GM19043 (cell line): ENCODE data around the gene HSPA1A.
"Not testable (repeated sequence)": the region's sequence is repeated elsewhere in the genome, so short reads cannot be mapped to it uniquely, and the experiment has no call there.

ENCODE experiments used
- ATAC-seq: cut with Tn5 transposase; IDR thresholded peaks from one replicate; pipeline ENCODE4 v1.9.1; 2021; ENCODE audit warnings: low read depth; ENCODE audit not compliant: unreplicated experiment

The HSPA1A gene

DNA sequence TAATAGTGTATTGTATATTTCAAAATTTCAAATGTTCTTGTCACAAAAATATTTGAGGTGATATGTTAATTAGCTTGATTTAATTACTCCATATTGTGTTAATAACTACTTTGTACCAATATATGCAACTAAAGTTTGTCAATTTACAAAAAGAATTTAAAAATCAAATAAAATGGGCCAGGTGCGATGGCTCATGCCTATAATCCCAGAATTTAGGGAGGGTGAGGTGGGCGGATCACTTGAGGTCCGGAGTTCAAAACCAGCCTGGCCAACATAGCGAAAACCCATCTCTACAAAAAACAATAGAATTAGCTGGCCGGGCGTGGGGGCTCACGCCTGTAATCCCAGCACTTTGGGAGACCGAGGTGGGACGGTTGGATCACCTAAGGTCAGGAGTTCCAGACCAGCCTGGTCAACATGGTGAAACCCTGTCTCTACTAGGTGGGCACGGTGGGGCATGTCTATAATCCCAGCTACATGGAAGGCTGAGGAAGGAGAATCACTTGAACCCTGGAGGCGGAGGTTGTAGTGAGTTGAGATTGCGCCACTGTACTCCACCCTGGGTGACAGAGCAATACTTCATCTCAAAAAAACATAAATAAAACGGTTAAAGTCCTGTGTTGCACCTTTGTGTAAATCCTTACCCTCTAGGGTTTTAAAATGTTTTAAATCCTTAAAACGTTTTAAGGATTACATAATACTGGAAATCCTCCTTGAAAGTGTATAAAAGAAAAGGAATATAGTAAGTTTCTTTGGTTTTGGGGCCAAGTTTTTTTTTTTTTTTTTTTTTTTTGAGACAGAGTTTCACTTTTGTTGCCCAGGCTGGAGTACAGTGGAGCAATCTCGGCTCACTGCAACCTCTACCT is 16.2 kb downstream of the HSPA1A start:
- no peak for ATAC-seq

DNA sequence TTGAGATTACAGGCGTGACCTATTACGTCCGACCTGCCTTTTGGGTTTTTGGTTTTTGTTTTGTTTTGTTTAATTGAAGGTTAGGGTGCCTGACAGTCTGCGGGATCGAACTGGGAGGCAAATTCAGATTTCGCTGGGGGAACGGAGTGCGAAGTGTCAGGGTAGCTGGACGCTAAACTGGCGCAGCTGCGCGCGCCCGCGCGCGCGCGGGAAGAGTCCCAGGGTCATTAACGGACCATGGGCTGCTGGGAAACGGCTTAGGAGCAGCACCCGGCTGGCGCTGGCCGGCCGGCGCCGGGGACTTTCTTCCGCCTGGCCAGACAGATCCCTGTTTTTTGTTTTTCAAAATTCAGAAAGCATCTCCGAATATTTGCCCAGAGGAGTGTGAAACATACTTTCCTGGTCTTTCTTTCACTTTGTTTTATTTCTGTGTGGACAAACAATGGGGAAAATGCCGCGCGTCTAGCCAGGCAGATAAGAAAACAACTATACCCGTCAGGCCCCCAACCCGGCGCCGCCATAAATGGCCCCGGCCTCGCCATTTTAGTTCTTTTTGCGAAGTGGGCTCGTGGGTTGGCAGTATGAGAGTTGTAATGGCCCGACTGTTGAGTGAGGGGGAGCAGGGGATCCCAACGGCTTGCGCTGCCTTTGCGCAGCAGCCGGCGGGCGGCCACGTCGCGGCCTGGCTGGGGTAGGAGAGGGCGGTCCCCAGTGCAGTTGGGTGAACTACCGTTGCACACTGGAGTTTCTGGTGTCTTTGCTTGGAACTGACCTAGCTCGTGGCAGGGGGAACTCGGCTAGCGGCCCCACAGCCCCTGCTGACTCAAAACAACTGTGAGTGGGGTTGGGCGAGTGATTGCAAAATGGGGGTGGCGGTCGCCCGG is 19.3 kb downstream of the HSPA1A start:
- no peak for ATAC-seq

DNA sequence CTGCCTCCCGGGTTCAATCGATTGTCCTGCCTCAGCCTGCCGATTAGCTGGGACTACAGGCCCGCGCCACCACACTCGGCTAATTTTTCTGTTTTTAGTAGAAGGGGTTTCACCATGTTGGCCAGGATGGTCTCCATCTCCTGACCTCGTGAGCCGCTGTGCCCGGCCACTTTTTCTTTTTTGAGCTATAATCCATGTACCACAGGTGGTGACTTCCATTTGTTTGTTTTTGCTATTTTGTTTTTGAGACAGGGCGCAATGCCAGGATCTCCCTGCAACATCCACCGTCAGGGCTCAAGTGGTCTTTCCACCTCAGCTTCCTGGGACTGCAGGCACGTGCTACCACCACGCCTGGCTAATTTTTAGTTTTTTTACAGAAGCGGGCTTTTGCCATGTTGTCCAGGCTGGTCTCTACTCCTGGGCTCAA is 20.7 kb downstream of the HSPA1A start:
- no peak for ATAC-seq

DNA sequence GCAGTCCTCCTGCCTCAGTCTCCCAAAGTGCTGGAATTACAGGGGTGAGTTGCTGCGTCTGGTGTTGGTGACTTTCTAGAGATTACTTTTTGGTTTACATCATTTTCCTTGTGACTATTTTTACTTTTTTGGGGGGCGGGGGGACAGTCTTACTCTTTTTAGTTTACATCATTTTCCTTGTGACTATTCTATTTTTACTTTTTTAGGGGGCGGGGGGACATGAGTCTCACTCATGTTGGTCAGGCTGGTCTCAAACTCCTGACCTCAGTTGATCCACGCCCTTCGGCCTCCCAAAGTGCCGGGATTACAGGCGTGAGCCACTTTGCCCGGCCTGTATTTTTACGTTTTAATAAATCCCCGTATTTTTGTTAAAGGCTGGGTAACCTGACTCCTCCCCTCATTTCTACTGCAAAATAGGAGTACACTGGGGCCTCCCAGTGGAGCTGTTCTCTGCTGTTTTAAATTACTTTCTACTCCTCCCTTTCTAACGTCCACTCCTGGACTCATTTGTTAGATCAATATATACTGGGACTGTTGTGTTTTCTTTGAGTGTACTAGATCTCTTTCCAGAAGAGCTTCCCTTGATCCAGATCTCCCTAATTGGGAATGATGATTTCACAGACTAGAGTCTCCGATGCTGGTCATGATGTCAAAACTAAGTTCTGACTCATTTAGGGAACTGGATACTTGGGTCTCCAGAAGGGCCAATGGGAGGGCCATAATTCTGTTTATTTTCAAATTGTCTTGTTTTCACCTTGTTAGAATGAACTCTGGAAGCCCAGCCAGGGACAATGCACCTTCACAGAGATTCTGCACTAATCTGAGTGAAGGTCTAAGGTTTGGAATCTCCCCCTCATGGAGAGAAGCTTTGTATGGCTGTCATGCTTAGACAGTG is 21.4 kb downstream of the HSPA1A start:
- no peak for ATAC-seq

DNA sequence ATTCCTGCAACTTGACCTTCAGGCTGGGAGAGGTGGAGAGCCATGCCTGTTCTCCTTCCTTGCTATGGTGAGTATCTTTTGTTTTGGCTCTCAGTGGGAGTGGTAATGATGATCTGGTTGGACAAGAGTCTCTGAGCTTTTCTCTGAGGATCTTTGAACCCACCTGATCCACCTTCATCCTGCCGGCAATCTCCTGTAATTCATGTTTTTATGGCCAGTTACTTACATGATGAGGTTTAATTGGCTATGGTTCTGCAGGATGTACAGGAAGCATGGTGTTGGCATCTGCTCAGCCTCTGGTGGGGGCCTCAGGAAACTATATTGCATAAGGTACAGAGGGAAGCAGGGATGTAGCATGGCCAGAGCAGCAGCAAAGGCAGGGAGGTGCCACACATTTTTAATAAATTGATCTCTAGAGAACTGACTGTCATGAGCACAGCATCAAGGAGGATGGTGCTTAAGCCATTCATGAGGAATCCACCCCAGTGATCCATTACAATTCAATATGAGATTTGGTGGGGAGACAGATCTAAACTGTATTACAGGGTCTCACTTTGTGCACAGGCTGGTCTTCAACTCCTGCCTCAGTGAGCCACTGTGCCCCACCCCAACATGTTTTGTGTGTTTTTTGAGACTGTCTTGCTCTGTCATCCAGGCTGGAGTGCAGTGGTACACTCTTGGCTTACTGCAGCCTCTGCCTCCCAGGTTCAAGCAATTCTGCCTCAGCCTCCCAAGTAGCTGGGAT is 22.2 kb downstream of the HSPA1A start:
- no peak for ATAC-seq

DNA sequence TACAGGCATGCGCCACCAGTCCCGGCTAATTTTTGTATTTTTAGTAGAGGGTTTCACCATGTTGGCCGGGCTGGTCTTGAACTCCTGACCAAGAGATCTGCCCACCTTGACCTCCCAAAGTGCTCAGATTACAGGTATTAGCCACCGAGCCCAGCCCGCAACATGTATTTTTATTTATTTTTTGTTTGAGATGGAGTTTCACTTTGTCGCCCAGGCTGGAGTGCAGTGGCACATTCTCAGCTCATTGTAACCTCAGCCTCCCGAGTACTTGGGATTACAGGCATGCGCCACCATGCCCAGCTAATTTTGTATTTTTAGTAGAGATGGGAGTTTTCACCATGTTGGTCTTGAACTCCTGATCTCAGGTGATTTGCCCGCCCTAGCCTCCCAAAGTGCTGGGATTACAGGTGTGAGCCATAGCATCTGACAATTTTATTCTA is 22.8 kb downstream of the HSPA1A start:
- ATAC-seq, result not testable (repeated sequence)

DNA sequence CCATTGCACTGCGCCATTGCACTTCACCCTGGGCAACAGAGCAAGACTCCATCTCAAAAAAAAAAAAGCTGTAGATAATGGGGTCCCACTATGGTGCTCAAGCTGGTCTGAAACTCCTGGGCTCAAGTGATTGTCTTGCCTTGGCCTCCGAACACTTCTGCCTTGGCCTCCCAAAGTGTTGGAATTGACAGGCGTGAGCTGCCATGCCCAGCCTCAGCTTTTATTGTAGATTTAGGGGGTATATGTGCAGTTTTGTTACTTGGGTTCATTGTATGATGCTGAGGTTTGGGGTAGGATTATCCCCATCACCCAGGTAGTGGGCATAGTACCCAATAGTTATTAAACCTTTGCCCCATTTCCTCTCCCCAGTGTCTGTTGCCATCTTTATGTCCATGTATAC is 23.6 kb downstream of the HSPA1A start:
- no peak for ATAC-seq

DNA sequence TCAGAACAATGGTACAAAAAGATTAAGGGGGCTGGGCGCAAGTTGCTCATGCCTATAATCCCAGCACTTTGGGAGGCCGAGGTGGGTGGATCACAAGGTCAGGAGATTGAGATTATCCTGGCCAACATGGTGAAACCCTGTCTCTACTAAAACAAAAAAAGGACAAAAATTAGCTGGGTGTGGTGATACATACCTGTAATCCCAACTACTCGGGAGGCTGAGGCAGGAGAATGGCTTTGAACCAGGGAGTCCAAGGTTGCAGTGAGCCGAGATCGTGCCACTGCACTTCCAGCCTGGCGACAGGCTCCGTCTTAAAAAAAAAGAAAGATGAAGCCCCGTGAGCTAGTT is 24.4 kb downstream of the HSPA1A start:
- ATAC-seq, result not testable (repeated sequence)

DNA sequence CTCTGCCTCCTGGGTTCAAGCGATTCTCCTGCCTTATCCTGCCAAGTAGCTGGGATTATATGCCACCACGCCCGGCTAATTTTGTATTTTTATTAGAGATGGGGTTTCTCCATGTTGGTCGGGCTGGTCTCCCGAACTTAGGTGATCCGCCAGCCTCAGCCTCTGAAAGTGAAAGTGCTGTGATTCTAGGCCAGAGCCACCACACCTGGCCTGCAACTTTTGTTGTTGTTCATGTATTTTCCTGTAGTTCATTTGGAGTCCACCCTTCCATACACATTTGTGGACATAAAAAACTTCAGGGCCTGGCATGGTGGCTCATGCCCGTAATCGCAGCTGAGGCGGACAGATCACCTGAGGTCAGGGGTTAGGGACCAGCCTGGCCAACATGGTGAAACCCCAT is 26.7 kb downstream of the HSPA1A start:
- no peak for ATAC-seq

DNA sequence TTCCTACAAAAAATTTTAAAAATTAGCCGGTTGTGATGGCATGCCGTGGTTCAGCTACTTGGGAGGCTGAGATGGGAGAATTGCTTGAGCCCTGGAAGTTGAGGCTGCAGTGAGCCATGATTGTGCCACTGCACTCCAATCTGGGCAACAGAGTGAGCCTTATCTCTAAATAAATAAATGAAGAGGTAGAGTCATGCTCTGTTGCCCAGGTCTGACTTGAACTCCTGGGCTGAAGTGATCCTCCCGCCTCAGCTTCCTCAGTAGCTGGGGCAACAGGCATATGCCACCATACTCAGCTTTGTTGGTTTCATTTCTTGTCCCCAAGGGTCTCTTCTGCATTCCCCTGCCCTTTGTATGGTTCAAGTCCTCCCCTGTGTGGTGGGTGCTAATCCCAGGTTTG is 29.2 kb downstream of the HSPA1A start:
- ATAC-seq, result no peak

DNA sequence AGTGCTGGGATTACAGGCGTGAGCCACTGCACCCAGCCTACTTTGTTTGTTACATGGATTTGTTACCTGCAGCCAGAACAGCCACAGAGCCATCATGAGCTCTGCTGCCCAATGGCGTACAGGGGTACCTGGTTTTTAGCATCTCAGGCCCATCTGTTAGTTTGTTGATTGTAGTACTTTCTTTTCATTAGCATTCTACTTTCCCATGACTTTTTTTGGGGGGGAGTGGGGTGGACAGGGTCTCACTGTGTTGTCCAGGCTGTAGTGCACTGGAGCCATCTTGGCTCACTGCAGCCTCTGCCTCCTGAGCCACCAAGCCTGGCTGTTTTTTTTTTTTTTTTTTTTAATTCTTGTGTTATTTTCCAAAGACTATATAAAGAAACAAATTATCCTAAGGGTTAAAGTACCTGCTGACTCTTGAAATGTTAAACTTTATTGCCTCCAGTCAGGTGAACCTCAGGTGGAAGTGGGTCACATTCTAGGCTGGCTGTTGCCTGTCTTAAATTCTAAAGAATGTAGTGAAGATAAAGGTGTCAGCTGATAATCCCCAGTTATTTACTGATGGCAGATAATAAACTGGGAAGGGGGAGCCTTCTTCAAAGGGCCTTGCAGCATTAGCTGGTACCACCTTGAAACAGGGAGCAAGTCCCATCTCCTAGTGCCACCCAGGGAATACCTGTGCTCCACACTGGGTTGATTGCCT is 32.1 kb downstream of the HSPA1A start:
- ATAC-seq, result no peak

DNA sequence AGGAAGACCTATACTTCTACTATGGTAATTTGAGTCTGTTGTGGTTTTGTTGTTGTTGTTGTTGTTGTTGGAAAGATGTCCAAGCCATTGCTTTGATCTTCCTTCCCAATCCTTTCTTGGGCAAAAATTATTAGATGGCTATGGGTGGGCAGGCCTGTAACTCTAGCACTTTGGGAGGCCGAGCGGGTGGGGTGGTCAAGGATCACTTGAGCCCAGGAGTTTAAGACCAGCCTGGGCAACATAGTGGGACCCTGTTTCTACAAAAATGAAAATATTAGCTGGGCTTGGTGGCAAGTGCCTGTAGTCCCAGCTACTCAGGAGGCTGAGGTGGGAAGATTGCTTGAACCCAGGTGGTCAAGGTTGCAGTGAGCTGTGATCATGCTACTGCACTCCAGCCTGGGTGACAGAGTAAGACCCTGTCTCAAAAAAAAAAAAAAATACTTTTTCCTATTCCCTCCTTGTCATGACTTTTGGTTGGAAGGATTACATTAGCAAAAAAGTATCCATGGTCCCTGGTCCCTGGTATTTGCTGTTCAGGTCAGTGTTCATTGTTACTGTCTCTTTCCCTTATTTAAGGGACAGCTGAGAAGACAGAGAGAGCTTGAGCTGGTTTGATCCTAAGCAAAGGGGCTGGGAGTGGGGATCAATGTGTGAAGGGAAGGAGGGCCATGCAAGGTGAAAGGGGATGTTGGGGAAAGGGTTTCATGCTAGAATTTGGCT is 35.6 kb downstream of the HSPA1A start:
- no peak for ATAC-seq

DNA sequence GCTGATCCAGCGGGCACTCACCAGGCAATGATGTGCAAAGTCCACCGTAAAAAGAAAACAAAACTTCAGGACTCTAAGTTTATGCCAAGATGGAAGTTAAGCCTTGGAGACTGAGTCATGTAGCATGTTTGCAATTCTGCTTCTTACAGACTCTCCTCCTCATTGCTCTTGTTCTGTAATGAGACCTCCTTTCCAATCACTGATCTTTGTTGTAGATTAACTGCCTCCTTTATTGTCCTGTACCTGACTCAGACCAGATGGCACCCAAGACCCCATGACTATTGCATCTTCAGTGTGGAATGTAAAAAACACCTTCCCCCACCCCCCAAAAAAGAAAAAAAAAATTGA is 36.1 kb downstream of the HSPA1A start:
- ATAC-seq, result no peak

DNA sequence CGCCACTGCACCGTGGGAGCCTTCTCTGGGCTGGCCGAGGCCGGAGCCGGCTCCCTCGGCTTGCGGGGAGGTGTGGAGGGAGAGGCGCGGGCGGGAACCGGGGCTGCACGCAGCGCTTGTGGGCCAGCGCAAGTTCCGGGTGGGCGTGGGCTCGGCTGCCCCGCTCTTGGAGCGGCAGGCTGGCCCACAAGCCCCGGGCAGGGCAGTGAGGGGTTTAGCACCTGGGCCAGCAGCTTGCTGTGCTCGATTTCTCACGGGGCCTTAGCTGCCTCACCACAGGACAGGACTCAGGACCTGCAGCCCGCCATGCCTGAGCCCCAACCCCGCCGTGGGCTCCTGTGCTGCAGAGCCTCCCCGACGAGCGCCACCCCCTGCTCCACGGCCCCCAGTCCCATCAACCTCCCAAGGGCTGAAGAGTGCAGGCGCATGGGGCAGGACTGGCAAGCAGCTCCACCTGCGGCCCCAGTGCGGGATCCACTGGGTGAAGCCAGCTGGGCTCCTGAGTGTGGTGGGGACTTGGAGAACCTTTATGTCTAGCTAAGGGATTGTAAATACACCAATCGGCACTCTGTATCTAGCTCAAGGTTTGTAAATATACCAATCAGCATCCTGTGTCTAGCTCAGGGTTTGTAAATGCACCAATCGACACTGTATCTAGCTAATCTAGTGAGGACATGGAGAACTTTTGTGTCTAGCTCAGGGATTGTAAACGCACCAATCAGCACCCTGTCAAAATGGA is 36.8 kb downstream of the HSPA1A start:
- not testable (repeated sequence) for ATAC-seq

DNA sequence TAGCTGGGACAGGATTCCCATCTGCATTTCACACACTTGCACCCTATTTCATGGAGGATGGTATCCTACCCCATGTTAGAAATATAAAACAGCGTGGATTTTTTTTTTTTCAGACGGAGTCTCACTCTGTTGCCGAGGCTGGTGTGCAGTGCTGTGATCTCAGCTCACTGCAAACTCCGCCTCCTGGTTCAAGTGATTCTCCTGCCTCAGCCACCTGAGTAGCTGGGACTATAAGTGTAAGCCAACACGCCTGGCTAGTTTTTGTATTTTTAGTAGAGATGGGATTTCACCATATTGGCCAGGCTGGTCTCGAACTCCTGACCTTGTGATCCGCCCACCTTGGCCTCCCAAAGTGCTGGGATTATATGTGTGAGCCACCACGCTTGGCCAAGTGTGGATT is 42.4 kb downstream of the HSPA1A start:
- not testable (repeated sequence) for ATAC-seq

DNA sequence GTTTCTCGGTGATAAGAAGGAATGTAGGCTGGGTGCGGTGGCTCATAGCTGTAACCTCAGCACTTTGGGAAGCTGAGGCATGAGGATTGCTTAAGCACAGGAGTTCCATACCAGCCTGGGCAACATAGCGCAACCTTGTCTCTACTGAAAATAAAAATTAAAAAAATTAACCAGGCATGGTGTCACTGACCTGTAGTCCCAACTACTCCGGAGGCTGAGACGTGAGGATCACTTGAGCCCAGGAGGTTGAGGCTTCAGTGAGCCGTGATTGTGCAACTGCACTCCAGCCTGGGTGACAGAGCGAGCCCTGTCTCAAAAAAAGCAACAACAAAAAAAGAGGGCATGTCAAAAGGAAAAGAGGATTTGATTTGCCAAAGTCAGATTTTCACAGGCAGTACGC is 43.4 kb downstream of the HSPA1A start:
- ATAC-seq, result no peak

DNA sequence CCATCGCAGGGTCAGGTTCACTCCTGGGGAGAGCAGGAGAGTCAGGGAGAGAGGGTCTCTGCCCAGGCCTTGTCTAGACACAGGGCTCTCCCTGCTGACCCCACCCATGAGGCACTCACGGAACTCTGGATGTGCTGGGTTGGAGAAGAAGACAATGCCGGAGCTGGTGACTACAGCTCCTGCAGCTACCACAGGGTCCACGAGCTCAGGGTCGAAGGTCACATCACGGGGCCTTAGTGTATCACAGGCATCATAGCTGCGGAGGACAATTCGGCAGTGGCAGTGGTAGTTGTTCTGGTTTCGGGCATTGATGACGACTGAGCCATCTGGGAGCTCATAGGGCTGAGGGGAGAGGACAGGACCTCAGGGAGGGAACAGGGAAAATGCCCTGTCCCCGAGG is 44.6 kb downstream of the HSPA1A start:
- no peak for ATAC-seq

DNA sequence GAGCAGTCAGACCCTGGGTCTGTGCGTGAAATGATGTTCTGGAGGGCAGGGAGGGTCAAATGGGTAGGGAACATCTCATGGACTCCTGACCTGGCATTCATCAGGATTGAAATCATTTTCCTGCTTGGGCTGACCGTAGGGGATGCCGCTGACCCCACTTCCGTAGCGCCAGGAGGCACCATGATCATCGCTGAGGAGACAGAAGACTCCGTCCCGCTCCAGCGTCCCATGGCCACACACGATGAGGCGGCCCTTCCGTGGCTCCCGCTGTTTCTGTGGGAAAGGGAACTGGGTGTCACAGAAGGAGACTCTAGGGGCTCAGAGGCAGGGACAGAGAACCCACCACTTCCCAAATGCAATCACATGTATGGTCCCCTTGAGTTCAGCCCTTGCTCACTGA is 45.0 kb downstream of the HSPA1A start:
- no peak for ATAC-seq
